Activated T-cell treated with anti-CD3 and anti-CD28 coated beads for 1 hour (primary cell): Measurements from ENCODE around the gene SEPSECS.
"Not testable (repeated sequence)": the region's sequence is repeated elsewhere in the genome, so short reads cannot be mapped to it uniquely, and the experiment has no call there.

Experiments
- DNase-seq: peaks from one replicate; pipeline ENCODE4 v3.0.0-alpha.2; 2020; ENCODE audit warnings: low read depth

SEPSECS gene

DNA sequence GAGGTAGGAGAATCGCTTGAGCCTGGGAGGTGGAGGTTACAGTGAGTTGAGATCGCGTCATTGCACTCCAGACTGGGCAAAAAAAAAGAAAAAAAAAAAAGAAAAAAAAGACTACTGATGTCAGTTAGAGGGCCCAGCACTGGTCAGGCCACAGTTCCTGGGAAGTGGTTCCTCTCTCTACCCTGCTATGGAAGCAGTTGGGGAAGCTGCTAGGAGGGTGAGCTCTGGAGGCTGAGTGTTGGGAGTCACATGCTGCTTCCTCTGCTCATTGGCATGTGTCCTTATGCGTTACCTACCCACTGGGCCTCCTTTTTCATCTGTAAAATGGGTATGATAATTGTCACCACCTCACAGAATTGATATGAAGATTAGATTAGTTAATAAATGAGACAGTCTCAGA, 50.7 kb downstream of the SEPSECS start:
- no peak for DNase-seq

DNA sequence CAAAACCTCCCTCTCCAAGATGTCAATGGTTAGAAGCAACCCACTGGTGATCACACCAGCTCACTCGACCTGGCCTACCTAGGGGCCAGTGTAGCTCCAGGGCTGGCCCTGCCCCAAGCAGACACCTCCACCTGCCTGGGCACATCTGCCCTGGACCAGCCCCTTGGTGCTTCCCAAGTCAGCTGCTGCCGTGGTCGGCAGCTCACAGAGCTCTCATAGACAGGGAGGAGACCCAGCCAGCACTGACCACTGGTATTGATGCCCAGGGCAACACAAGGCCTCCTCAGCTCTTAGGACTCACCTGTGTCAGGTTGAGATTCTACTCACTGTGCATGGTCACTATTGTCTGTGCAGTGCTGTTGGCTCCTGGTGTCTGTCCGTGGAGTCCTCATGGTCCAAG, 51.7 kb downstream of the SEPSECS start:
- no peak for DNase-seq

- DNase-seq: no peak
These were observed 52.3 kb downstream of the SEPSECS start for GRCh38 chr4:25107827-25108516.

DNA sequence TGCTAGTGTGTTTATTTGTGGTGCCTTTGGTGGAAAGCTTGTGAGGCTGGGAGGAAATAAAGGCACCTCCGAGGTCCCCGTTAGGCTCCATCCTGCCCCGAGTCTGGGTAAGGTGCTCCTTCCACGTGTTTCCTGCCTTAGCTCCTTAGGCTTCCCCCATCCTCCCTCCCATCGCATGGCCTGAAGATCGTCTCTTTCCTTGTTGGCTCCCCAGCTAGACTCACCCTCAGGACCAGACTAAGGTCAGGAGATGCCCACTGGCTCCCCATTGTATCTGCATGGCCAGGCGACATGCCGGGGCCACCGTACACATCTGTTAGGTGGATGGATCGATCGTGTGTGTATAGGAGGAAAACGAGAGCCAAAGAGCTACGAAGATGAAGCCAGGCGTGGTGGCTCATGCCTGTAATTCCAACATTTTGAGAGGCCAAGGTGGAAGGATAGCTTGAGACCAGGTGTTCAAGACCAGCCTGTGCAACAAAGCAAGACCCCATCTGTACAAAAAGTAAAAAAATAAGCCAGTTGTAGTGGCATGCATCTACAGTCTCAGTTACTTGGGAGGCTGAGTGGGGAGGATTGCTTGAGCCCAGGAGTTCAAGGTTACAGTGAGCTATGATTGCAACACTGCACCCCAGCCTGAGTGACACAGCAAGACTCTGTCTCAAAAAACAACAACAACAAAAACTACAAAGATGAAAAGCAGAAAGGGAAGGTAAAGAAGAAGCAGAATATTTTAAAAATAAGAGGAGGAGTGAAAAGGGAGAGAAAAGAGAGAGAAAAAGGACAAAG, 53.7 kb downstream of the SEPSECS start:
- no peak for DNase-seq

GRCh38 chr4:25104591-25104990, 55.7 kb downstream of the SEPSECS start:
- DNase-seq: no peak

GRCh38 chr4:25103418-25103817, 56.8 kb downstream of the SEPSECS start:
- DNase-seq: no peak

DNA sequence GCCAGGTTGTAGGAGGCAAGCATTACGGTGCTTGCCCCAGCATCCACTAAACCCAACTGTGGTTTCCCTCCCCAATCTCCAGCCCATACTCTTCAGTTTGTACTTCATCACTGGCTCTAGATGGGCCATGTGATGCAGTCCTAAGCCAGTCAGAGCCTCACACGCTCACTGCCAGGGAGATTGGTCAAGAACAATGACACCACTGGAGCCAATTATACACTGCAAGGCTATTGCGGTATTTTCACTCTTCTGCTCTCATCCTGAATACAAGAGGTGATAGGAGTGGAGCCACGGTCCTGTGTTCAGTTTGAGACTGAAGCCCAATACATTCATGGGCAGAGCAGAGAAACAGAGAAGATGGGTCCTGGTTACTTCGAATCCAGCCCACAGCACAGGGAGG, 58.4 kb downstream of the SEPSECS start:
- DNase-seq: no peak

GRCh38 chr4:25100710-25101109, 59.5 kb downstream of the SEPSECS start:
- no peak for DNase-seq

- DNase-seq: no peak
These were observed 60.2 kb downstream of the SEPSECS start for GRCh38 chr4:25100021-25100555.

- no peak for DNase-seq
These were observed 61.0 kb downstream of the SEPSECS start for GRCh38 chr4:25098964-25099891.

DNA sequence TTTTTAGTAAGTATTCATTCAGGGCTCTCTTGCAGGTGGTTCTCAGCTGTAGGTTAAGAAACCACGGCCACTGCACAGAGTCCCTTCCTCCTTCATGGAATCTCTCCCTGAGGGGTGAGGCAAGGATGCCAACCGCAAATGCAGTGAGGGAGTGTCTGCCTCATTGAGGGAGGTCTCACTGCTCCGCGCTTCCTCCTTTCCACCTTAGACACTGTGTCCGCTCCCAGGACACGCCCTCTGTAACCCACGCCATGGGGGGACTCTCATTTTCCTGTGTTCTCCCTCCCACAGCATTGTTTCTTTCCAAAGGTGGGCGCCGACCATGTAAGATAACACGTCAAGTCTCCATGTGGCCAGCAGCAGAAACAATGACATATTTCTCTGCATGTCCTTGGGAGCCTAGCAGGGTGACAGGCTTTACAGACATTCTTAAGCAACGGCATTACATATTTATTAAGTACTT, 63.2 kb downstream of the SEPSECS start:
- DNase-seq: no peak

- DNase-seq: no peak
These were observed 63.8 kb downstream of the SEPSECS start for GRCh38 chr4:25096251-25096980.

DNA sequence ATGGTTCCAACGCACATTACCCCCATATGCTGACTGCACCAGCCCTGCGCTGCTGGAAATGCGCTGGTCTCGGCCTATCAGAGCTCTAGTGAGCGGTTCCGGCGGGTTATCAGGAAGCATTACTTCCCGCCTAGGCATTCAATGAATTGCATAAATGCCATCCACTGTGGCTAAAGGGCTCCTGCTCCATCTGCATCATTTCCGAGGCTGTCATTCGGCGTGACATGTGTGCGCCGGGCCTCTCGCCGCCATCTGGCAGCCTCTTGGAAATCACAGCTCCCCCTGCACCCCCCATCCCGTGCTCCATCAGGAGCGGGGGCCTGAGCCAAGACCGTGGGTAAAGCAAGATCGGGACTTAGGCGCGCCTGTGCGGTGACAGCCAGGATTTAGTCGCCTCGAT, 64.4 kb downstream of the SEPSECS start:
- DNase-seq: no peak

DNA sequence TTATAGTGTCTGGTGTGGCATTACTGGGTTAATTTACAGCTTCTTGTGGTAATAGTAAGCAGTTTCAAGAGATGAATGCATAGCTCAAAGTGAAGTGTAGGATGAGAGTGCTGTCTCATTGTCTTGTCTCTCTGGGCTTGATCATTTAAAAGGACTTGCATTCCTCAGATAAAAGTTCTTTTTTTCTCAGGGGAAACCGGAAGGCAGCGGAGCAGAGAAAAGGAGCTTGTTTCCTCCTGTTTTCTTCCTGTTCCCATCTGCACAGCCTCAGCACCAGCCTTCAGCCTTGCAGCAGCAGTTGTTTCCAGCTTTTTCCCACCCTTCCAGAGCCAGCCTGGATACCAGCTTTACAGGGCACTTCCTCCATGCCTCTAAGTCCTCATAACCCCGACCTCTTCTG, 68.1 kb downstream of the SEPSECS start:
- DNase-seq: no peak

DNA sequence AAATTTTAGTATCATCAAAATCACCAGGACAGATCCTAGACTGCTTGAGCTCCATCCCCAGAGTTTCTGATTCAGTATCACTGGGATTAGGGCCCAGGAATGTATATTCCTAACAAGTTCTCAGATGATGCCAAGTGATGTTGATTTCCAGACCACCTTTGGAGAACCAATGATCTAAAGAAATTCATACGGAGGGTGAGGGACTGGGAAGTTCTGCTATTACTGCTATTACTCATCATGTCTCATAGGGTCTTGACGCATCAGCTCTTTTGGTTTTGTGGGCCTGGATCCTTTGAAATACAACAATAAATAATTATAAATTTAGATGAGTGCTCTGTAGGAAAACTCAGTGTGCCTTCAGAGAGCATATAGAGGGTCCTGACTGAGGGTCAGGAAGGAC, 69.7 kb downstream of the SEPSECS start:
- DNase-seq: no peak

- no peak for DNase-seq
These were observed 71.0 kb downstream of the SEPSECS start for GRCh38 chr4:25089051-25089763.

- no peak for DNase-seq
These were observed 71.9 kb downstream of the SEPSECS start for GRCh38 chr4:25088093-25088952.

- no peak for DNase-seq
These were observed 74.6 kb downstream of the SEPSECS start for GRCh38 chr4:25085671-25086070.

DNA sequence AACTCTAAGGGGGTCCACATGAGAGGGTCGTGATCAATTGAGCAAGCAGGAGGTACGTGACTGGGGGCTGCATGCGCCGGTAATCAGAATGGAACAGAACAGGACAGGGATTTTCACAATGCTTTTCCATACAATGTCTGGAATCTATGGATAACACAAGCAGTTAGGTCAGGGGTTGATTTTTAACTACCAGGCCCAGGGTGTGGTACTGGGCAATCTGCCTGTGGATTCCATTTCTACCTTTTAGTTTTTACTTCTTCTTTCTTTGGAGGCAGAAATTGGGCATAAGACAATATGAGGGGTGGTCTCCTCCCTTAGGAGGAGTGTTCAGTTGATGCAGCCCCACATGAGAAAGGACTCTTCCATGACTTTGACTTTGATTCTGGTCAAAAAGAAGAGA, 76.8 kb downstream of the SEPSECS start:
- not testable (repeated sequence) for DNase-seq
